Choroid plexus epithelial cell (primary cell): Measurements from ENCODE around the gene B4GALT1.

Experiments
- DNase-seq: peaks from one replicate; pipeline ENCODE4 v3.0.0-alpha.2; 2010; ENCODE audit warnings: low read depth
- H3K4me3 ChIP-seq: 2 replicates; pipeline ENCODE4 v1.5.1; 2011; ENCODE audit warnings: low read depth, mild to moderate bottlenecking, control low read depth, low read length, moderate library complexity
- TF ChIP-seq, protein P1 (sequence below): conservative IDR thresholded peaks from 2 replicates; pipeline ENCODE4 v1.5.1; 2011; ENCODE audit warnings: low read depth, mild to moderate bottlenecking, control low read depth, inconsistent platforms, low read length, moderate library complexity

B4GALT1 gene

DNA sequence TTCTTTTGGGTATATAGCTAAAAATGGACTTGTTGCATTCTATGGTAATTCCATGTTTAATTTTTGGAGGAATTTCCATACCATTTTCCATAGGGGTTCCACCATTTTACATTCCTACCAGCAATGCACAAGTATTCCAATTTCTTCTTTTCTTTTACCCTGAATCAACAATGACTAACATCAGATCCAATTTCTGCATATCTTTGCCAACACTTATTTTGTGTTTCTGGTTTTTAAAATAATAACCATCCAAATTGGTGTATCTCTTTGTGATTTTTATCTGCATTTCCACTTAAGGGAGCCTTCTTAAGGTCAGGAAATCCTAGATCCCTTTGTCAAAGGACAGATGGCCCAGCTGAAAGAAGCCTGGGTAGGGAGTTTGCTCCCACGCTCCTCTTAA is 61.2 kb downstream of the B4GALT1 start:
- DNase-seq, result no peak

DNA sequence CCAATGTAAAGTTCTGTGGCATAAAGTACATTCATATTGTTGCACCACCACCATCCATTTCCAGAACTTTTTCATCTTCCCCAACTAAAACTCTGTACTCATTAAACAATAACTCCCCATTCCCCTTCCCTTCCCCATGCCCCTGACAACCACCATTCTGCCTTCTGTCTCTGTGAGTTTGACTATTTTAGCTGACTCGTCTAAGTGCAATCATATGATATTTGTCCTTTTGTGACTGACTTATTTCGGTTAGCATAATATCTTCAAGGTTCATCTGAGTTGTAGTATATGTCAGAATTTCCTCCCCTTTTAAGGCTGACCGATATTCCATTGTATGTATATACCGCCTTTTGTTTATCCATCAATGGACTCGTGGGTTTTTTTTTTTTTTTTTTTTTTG is 61.6 kb downstream of the B4GALT1 start:
- TF ChIP-seq, protein P1, sequence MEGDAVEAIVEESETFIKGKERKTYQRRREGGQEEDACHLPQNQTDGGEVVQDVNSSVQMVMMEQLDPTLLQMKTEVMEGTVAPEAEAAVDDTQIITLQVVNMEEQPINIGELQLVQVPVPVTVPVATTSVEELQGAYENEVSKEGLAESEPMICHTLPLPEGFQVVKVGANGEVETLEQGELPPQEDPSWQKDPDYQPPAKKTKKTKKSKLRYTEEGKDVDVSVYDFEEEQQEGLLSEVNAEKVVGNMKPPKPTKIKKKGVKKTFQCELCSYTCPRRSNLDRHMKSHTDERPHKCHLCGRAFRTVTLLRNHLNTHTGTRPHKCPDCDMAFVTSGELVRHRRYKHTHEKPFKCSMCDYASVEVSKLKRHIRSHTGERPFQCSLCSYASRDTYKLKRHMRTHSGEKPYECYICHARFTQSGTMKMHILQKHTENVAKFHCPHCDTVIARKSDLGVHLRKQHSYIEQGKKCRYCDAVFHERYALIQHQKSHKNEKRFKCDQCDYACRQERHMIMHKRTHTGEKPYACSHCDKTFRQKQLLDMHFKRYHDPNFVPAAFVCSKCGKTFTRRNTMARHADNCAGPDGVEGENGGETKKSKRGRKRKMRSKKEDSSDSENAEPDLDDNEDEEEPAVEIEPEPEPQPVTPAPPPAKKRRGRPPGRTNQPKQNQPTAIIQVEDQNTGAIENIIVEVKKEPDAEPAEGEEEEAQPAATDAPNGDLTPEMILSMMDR, result no peak
- no peak overlapping the region for H3K4me3 ChIP-seq
- DNase-seq, result no peak

More for the DNA sequence above, 61.2 kb downstream of the B4GALT1 start:
- TF ChIP-seq, protein P1, result no peak
- H3K4me3 ChIP-seq, result no peak overlapping the region

DNA sequence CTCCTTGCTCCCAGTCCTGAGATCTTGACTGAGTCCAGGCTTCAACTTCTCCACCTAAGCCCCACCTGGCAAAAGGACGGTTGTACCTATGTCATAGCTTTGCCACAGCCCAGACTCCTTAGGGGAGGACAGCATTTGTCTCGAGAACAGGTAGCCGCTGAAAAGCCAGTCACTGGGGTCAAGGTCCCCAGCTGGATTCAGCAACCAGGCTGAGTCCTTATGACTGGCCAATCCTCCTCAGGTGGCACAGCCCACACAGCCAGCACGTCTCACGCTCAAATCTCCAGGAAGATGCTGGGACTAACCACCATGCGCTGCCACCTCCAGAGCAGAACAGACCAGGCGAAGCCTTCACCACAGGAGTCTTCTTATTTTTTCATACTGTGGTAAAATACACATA is 62.7 kb downstream of the B4GALT1 start:
- no peak for DNase-seq
- TF ChIP-seq, protein P1, result no peak
- H3K4me3 ChIP-seq, result no peak overlapping the region

DNA sequence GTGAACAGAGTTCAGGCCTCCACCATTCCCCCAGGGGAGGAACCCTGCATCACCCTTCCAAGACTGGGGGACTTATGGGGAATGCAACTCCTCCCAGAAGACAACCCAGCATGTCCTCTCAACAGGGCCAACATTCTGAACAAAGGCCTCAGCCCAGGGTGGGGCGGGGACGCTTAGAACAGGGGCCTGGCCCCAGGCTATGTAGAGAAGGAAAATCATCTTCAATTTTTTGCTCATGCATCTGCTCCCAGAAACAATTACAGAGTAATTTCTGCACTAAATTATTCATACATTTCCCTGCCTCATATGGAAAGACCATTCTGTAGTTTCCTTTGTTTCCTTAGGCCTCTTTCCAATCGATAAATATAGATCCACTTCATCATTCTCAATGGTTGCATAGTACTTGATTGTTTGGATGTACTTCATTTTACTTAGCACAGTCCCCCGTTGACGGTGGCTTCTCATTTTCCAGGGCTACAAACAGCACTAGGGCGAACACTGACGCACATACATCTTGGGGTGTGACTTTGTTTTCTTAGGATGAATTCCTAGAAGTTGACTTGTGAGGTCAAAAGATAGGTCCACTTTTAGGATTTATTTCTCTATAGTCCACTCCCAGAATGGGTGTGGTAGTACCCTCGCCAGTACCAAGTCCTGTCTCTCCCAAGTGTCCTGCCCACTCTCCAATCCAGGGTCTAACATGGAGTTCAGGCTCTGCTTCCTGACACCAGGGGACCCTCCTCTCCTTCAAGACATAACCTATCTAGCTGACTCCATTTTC is 63.4 kb downstream of the B4GALT1 start:
- H3K4me3 ChIP-seq, result no peak overlapping the region
- no peak for DNase-seq
- TF ChIP-seq, protein P1, result no peak

DNA sequence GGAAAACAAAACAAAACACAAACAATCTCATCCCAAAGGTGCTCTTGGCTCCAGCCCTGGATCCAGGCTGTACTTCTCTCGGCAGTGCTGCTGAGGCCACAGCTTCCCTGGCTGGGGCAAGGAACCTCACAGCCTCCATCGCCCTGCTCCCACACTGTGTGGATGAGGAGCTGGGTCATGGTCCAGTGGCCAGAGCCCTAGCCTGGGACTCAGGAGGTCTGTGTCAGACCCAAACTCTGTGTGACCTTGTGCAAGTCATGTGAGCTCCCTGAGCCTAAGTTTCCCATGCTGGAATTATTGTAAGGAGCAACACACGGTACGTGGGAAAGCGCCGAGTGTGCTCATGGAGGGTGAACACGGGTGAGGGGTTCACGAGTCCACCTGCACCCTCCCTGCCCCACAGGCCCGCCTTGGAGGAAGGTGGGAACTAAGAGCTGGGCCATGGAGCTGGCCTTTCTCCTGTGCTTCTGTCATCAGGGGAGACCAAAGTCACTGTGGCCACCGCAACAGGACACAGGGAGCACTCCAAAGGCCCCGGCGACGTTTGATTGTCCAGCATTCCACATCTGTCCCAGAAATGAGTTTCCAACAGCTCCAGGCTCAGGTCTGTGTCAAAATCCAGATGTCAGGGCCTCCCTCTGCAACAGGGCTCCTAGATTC is 64.5 kb downstream of the B4GALT1 start:
- DNase-seq, result no peak
- no peak overlapping the region for H3K4me3 ChIP-seq
- TF ChIP-seq, protein P1, result no peak

DNA sequence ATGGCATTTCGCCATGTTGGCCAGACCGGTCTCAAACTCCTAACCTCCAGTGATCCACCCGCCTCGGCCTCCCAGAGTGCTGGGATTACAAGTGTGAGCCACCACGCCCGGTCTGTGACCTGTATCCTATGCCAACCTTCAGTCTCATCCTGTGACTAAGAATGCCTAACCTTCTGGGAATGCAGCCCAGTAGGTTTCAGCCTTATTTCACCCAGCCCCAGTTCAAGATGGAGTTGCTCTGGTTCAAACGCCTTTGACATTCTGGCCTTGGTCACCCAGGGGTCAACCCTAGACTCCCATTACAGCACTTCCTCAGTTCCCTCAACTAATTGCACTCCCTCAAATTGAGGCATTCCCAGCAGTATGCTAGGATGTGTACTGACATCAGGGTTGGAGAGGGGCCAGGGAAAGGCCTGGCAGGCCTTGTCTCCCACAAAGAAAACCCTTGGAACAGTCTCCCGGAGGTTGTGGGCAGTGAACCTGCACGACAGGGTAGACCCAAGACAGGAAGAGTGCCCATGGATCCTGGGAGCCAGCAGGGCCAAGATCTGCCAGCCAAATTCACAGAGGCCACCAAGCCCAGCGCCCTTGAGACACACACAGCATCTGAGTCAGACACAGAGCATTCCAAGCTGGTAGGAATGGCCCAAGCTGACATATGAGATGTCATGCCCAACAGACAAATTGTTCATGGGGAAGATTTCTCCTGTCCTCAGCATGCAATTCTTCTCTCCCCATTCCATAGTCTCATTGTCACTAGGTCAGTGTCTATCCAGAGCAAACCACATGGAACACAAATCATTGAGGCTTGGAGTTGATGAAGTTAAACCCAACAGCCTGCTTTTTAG is 65.8 kb downstream of the B4GALT1 start:
- TF ChIP-seq, protein P1, result no peak
- no peak overlapping the region for H3K4me3 ChIP-seq
- DNase-seq, result no peak
